SK-N-SH (cell line): ENCODE data around the gene PLXDC1. TPM values are rescaled to one million over a fixed set of nuclear protein-coding genes. Genes with fewer than 3 reads are reported as not detected.

Experiments
- CTCF ChIA-PET: fragments of 300-600, 350-600 bp; formaldehyde crosslinking; extraction: SDS; loops from one replicate; lab custom pipeline; 2021; lab: Yijun Ruan, JAX
- POLR2A ChIA-PET: fragments of 350-600 bp; sonication (Branson Sonifier 250); formaldehyde crosslinking; extraction: SDS; loops from one replicate; lab custom pipeline; 2020; ENCODE audit warnings: antibody characterized with exemption, inconsistent platforms; lab: Yijun Ruan, JAX
- DNase-seq: peaks from one replicate; pipeline ENCODE4 v3.0.0; 2012
- H2AFZ ChIP-seq: fragments of 200-600 bp; sonication (generic); 2 replicates; pipeline ENCODE4 v1.8.1; 2016; ENCODE audit warnings: antibody characterized with exemption, mild to moderate bottlenecking, low read depth
- H3F3A ChIP-seq: fragments of 200-600 bp; sonication (generic); replicated peaks from 2 replicates; pipeline ENCODE3; 2016; ENCODE audit warnings: antibody characterized with exemption, mild to moderate bottlenecking; ENCODE audit not compliant: insufficient read depth
- H3K27ac ChIP-seq, 2 experiments: fragments of 200-500 bp in 1 of 2; fragments of 200-600 bp in 1 of 2; sonication (Bioruptor generic) in 1 of 2; sonication (generic), shearing (Covaris generic) in 1 of 2; 2 replicates each; pipeline versions ENCODE4 v1.5.1 to v1.6.1; 2014 to 2016; ENCODE audit warnings: low read depth in 2 of 2, inconsistent platforms in 1 of 2, low read length in 1 of 2, mild to moderate bottlenecking in 1 of 2, mixed read lengths in 1 of 2
- H3K27me3 ChIP-seq: fragments of 200-600 bp; sonication (generic), shearing (Covaris generic); 2 replicates; pipeline ENCODE4 v1.6.1; 2016; ENCODE audit warnings: mixed run types; ENCODE audit not compliant: insufficient read depth
- H3K36me3 ChIP-seq, 2 experiments: fragments of 200-500 bp in 1 of 2; fragments of 200-600 bp in 1 of 2; sonication (Bioruptor generic) in 1 of 2; sonication (generic) in 1 of 2; replicated peaks in 1 of 2; 2 replicates each; pipeline versions ENCODE3 to v1.5.1; 2014 to 2016; ENCODE audit warnings: low read length in 1 of 2, mild to moderate bottlenecking in 1 of 2; ENCODE audit not compliant: insufficient read depth in 2 of 2, control insufficient read depth in 1 of 2
- H3K4me1 ChIP-seq, 2 experiments: fragments of 200-500 bp in 1 of 2; fragments of 200-600 bp in 1 of 2; sonication (Bioruptor generic) in 1 of 2; sonication (generic), shearing (Covaris generic) in 1 of 2; 2 replicates each; pipeline versions ENCODE4 v1.5.1 to v1.6.1; 2014 to 2016; ENCODE audit warnings: low read depth in 1 of 2, low read length in 1 of 2, mixed run types in 1 of 2; ENCODE audit not compliant: insufficient read depth in 2 of 2, control insufficient read depth in 1 of 2
- H3K4me2 ChIP-seq: fragments of 200-600 bp; sonication (generic), shearing (Covaris generic); 2 replicates; pipeline ENCODE4 v1.6.1; 2017; ENCODE audit warnings: mixed run types
- H3K4me3 ChIP-seq, 2 experiments: fragments of 200-500 bp in 1 of 2; fragments of 200-600 bp in 1 of 2; sonication (Bioruptor generic) in 1 of 2; sonication (generic), shearing (Covaris generic) in 1 of 2; 2 replicates each; pipeline versions ENCODE4 v1.5.1 to v1.8.1; 2014 to 2016; ENCODE audit warnings: low read depth in 2 of 2, inconsistent platforms in 1 of 2, low read length in 1 of 2, mild to moderate bottlenecking in 1 of 2, mixed read lengths in 1 of 2, moderate library complexity in 1 of 2
- H3K79me2 ChIP-seq: fragments of 200-600 bp; sonication (generic); 2 replicates; pipeline ENCODE4 v1.8.1; 2017; ENCODE audit warnings: mild to moderate bottlenecking; ENCODE audit not compliant: insufficient read depth
- H3K9ac ChIP-seq: fragments of 200-600 bp; sonication (generic); 2 replicates; pipeline ENCODE4 v1.6.1; 2017; ENCODE audit warnings: mixed run types
- H3K9me2 ChIP-seq: fragments of 200-600 bp; sonication (generic); 2 replicates; pipeline ENCODE4 v1.6.1; 2017; ENCODE audit warnings: mixed run types
- H3K9me3 ChIP-seq: fragments of 200-600 bp; sonication (generic); 2 replicates; pipeline ENCODE4 v1.6.1; 2017; ENCODE audit warnings: mixed run types, mild to moderate bottlenecking, moderate library complexity
- H4K20me1 ChIP-seq: fragments of 200-600 bp; sonication (generic); 2 replicates; pipeline ENCODE4 v1.6.1; 2017; ENCODE audit warnings: mild to moderate bottlenecking, mixed run types; ENCODE audit not compliant: insufficient read depth
- CHD2 ChIP-seq: fragments of 150-350 bp; IDR thresholded peaks from 2 replicates; pipeline ENCODE4 v1.6.1; 2018; ENCODE audit warnings: low read length; ENCODE audit not compliant: partially characterized antibody
- EP300 ChIP-seq, 2 experiments: IDR thresholded peaks; 2 replicates each; pipeline versions ENCODE4 v1.4.0 to v1.6.1; 2012; ENCODE audit warnings: borderline replicate concordance in 1 of 2, low read depth in 1 of 2, low read length in 1 of 2
- EZH2phosphoT487 ChIP-seq: fragments of 200-600 bp; sonication (generic); IDR thresholded peaks from 2 replicates; pipeline ENCODE4 v1.6.1; 2017; ENCODE audit warnings: low read depth, mixed run types, mild to moderate bottlenecking, antibody characterized with exemption, moderate library complexity, borderline replicate concordance
- FOSL2 ChIP-seq: IDR thresholded peaks from 2 replicates; pipeline ENCODE4 v1.4.0; 2012; ENCODE audit warnings: low read depth, mild to moderate bottlenecking, moderate library complexity, borderline replicate concordance
- FOXJ3 ChIP-seq: sonication (generic); formaldehyde crosslinking; IDR thresholded peaks from 2 replicates; pipeline ENCODE4 v1.5.1; 2020; ENCODE audit warnings: mild to moderate bottlenecking, missing genetic modification reagents
- FOXM1 ChIP-seq: IDR thresholded peaks from 2 replicates; pipeline ENCODE4 v1.4.0; 2012; ENCODE audit warnings: low read depth, mild to moderate bottlenecking
- MXI1 ChIP-seq: IDR thresholded peaks from 2 replicates; pipeline ENCODE4 v1.6.1; 2012; ENCODE audit warnings: mild to moderate bottlenecking, low read depth, low read length, improper control_type of control experiment
- NRF1 ChIP-seq: IDR thresholded peaks from 2 replicates; pipeline ENCODE4 v1.6.1; 2012; ENCODE audit warnings: low read depth, mild to moderate bottlenecking, low read length
- POLR2AphosphoS5 ChIP-seq: IDR thresholded peaks from 2 replicates; pipeline ENCODE4 v1.6.1; 2012; ENCODE audit warnings: low read depth, low read length
- RXRA ChIP-seq: IDR thresholded peaks from 2 replicates; pipeline ENCODE4 v1.4.0; 2012; ENCODE audit warnings: low read depth, mild to moderate bottlenecking, borderline replicate concordance
- SIN3A ChIP-seq: IDR thresholded peaks from 2 replicates; pipeline ENCODE4 v1.6.1; 2012; ENCODE audit warnings: low read depth, mild to moderate bottlenecking, low read length, moderate library complexity, borderline replicate concordance
- SMC3 ChIP-seq: IDR thresholded peaks from 2 replicates; pipeline ENCODE4 v1.6.1; 2012; ENCODE audit warnings: low read depth, low read length, improper control_type of control experiment
- TEAD4 ChIP-seq: IDR thresholded peaks from 2 replicates; pipeline ENCODE4 v1.4.0; 2012; ENCODE audit warnings: mild to moderate bottlenecking, borderline replicate concordance; ENCODE audit not compliant: insufficient read depth
- YY1 ChIP-seq: IDR thresholded peaks from 2 replicates; pipeline ENCODE4 v1.4.0; 2012; ENCODE audit warnings: low read depth, mild to moderate bottlenecking
- WGBS: methylation state at CpG from one replicate; pipeline ENCODE4 v1.1.6; 2017; ENCODE audit warnings: low lambda C conversion rate; 5-methylcytosine and 5-hydroxymethylcytosine counted together
- polyA plus RNA-seq, 3 experiments: library from polyadenylated mRNA; depleted of rRNA; stranded (reverse); fragments of >200 nt; gene quantifications; 2 replicates each; pipeline ENCODE4 v1.2.3, GENCODE V29; 2012
- TF ChIP-seq, protein P1 (sequence below): fragments of 150-350 bp; IDR thresholded peaks from 2 replicates; pipeline ENCODE4 v1.6.1; 2016; ENCODE audit warnings: mild to moderate bottlenecking, low read depth, low read length
- TF ChIP-seq, protein P2 (sequence below): IDR thresholded peaks from 2 replicates; pipeline ENCODE4 v1.4.0; 2012; ENCODE audit warnings: low read depth
- TF ChIP-seq, protein P3 (sequence below): fragments of 200-600 bp; sonication (generic); IDR thresholded peaks from 2 replicates; pipeline ENCODE4 v1.6.1; 2017; ENCODE audit warnings: antibody characterized with exemption, mild to moderate bottlenecking, moderate library complexity
- TF ChIP-seq, protein P4 (sequence below): IDR thresholded peaks from 2 replicates; pipeline ENCODE4; 2012
- TF ChIP-seq, protein P5 (sequence below): fragments of 150-350 bp; IDR thresholded peaks from 2 replicates; pipeline ENCODE4 v1.6.1; 2017; ENCODE audit warnings: antibody characterized with exemption, low read length, low read depth, borderline replicate concordance
- TF ChIP-seq, protein P6 (sequence below): IDR thresholded peaks from 2 replicates; pipeline ENCODE4 v1.4.0; 2012; ENCODE audit warnings: low read depth, borderline replicate concordance

Gene PLXDC1
- polyA plus RNA-seq, 1 of the 3 experiments (the other 2 are of a cell fraction) = 1.5 TPM

DNA sequence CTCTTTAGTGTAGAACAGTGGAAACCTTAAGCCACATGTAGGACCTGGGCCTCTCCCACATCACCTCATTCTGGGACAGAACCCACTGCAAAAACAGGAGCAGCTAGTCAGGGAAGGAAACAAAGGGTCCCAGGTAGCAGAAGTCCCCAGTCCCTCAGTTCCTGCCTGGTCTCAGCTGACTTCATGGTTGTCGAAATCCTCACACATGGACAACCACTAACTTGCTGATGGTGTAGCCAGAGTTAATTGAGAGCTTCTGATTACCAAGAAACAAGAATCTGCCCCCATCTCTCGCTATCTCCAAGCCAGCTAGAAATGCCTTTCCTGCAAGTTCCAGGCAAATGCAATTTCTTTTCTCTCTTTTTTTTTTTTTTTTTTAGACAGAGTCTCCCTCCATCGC, 18.1 kb upstream of the PLXDC1 start:
- WGBS = 74% methylated on average over 3 of the region's 3 CpGs
- POLR2A ChIA-PET = no interaction called here

DNA sequence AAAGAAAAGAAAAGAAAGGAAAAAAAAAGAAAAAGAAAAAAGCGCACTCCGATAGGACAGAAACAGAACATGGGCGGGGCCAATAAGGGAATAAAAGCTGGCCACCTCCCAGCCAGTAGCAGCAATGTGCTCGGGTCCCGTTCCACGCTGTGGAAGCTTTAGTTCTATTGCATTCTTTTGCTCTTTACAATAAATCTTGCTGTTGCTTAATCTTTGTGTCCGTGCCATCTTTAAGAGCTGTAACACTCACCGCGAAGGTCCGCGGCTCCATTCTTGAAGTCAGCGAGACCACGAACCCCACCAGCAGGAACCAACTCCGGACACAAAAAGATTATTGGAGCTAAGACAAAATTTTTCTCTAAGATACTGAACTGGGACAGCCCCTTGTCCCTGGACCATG, 17.7 kb upstream of the PLXDC1 start:
- Histone ChIP-seq H3K79me2 (no peaks in the 10 kb centered on the region), H3K27ac (no peak overlapping the region), H3K9me2 (no peaks in the 10 kb centered on the region), H3K4me3 (no peak overlapping the region), H3K27me3 (no peaks in the 10 kb centered on the region), H2AFZ (no peak overlapping the region), H3K4me2 (no peak overlapping the region), H4K20me1 (no peaks in the 10 kb centered on the region), H3K9ac (no peak overlapping the region), H3F3A (peaks cover 3% of the 10 kb centered on the region), H3K9me3 (no peaks in the 10 kb centered on the region), H3K36me3 (no peaks in the 10 kb centered on the region), H3K4me1 (peaks cover 0 to 3% of the 10 kb centered on the region in 2 experiments; a peak in 2 of 4 replicates)
- ChIA-PET POLR2A (no interaction called here), CTCF (interaction anchor here (1.4 to 7.6 kb wide), 4 partner anchors 26 to 185 kb away, joined by 6 to 96 read pairs (median 24); partner anchors contain the start of genes CACNB1 and RPL19)
- WGBS = 91% methylated on average over 14 of the region's 14 CpGs
- no peak for DNase-seq
- TF ChIP-seq SMC3 = no peak
- TF ChIP-seq POLR2AphosphoS5 = no peak
- TF ChIP-seq MXI1 = no peak
- TF ChIP-seq, protein P1, sequence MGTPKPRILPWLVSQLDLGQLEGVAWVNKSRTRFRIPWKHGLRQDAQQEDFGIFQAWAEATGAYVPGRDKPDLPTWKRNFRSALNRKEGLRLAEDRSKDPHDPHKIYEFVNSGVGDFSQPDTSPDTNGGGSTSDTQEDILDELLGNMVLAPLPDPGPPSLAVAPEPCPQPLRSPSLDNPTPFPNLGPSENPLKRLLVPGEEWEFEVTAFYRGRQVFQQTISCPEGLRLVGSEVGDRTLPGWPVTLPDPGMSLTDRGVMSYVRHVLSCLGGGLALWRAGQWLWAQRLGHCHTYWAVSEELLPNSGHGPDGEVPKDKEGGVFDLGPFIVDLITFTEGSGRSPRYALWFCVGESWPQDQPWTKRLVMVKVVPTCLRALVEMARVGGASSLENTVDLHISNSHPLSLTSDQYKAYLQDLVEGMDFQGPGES = no peak
- TF ChIP-seq EP300 (IDR thresholded peaks at IDR 0.05; ENCODE audit: borderline replicate concordance in 1 of 2, low read depth in 1 of 2, low read length in 1 of 2) = no peak
- TF ChIP-seq, protein P2, sequence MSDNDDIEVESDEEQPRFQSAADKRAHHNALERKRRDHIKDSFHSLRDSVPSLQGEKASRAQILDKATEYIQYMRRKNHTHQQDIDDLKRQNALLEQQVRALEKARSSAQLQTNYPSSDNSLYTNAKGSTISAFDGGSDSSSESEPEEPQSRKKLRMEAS = no peak
- no peak for TF ChIP-seq TEAD4
- no peak for TF ChIP-seq FOSL2
- no peak for TF ChIP-seq FOXJ3 (CRISPR knock-in tag)
- TF ChIP-seq, protein P3, sequence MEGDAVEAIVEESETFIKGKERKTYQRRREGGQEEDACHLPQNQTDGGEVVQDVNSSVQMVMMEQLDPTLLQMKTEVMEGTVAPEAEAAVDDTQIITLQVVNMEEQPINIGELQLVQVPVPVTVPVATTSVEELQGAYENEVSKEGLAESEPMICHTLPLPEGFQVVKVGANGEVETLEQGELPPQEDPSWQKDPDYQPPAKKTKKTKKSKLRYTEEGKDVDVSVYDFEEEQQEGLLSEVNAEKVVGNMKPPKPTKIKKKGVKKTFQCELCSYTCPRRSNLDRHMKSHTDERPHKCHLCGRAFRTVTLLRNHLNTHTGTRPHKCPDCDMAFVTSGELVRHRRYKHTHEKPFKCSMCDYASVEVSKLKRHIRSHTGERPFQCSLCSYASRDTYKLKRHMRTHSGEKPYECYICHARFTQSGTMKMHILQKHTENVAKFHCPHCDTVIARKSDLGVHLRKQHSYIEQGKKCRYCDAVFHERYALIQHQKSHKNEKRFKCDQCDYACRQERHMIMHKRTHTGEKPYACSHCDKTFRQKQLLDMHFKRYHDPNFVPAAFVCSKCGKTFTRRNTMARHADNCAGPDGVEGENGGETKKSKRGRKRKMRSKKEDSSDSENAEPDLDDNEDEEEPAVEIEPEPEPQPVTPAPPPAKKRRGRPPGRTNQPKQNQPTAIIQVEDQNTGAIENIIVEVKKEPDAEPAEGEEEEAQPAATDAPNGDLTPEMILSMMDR = no peak
- no peak for TF ChIP-seq NRF1
- TF ChIP-seq FOXM1 = no peak

More for the DNA sequence above, 18.1 kb upstream of the PLXDC1 start:
- Histone ChIP-seq H3K4me3 (no peak overlapping the region), H4K20me1 (no peaks in the 10 kb centered on the region), H3K4me1 (peaks cover 0 to 1% of the 10 kb centered on the region in 2 experiments; a peak in 1 of 4 replicates), H3K27me3 (no peaks in the 10 kb centered on the region), H3K79me2 (no peaks in the 10 kb centered on the region), H3K27ac (no peak overlapping the region), H3K9me3 (no peaks in the 10 kb centered on the region), H3K36me3 (no peaks in the 10 kb centered on the region), H2AFZ (no peak overlapping the region), H3K9me2 (no peaks in the 10 kb centered on the region), H3K9ac (no peak overlapping the region), H3K4me2 (no peak overlapping the region), H3F3A (no peaks in the 10 kb centered on the region)
- CTCF ChIA-PET = interaction anchor here (0.6 to 7.6 kb wide), 5 partner anchors 26 to 560 kb away, joined by 3 to 96 read pairs (median 8); partner anchors contain the start of genes CACNB1 and RPL19
- TF ChIP-seq EZH2phosphoT487 (no peak), YY1 (no peak), SIN3A (no peak), CHD2 (no peak), RXRA (no peak), SMC3 (no peak)
- TF ChIP-seq, protein P4, sequence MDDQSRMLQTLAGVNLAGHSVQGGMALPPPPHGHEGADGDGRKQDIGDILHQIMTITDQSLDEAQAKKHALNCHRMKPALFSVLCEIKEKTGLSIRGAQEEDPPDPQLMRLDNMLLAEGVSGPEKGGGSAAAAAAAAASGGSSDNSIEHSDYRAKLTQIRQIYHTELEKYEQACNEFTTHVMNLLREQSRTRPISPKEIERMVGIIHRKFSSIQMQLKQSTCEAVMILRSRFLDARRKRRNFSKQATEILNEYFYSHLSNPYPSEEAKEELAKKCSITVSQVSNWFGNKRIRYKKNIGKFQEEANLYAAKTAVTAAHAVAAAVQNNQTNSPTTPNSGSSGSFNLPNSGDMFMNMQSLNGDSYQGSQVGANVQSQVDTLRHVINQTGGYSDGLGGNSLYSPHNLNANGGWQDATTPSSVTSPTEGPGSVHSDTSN = no peak
- TF ChIP-seq, protein P5, sequence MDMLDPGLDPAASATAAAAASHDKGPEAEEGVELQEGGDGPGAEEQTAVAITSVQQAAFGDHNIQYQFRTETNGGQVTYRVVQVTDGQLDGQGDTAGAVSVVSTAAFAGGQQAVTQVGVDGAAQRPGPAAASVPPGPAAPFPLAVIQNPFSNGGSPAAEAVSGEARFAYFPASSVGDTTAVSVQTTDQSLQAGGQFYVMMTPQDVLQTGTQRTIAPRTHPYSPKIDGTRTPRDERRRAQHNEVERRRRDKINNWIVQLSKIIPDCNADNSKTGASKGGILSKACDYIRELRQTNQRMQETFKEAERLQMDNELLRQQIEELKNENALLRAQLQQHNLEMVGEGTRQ = no peak
- TF ChIP-seq, protein P6, sequence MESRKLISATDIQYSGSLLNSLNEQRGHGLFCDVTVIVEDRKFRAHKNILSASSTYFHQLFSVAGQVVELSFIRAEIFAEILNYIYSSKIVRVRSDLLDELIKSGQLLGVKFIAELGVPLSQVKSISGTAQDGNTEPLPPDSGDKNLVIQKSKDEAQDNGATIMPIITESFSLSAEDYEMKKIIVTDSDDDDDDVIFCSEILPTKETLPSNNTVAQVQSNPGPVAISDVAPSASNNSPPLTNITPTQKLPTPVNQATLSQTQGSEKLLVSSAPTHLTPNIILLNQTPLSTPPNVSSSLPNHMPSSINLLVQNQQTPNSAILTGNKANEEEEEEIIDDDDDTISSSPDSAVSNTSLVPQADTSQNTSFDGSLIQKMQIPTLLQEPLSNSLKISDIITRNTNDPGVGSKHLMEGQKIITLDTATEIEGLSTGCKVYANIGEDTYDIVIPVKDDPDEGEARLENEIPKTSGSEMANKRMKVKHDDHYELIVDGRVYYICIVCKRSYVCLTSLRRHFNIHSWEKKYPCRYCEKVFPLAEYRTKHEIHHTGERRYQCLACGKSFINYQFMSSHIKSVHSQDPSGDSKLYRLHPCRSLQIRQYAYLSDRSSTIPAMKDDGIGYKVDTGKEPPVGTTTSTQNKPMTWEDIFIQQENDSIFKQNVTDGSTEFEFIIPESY = no peak
- DNase-seq = no peak
